Retinal pigment epithelial cell (primary cell): ENCODE results near the gene C2.

Experiments used
- DNase-seq: peaks from one replicate; pipeline ENCODE4 v3.0.0-alpha.2; 2010; ENCODE audit warnings: low read depth
- H3K4me3 ChIP-seq: 2 replicates; pipeline ENCODE4 v1.5.1; 2011; ENCODE audit warnings: mild to moderate bottlenecking, low read length, control low read depth, moderate library complexity
- TF ChIP-seq, protein P1 (sequence below): conservative IDR thresholded peaks from 2 replicates; pipeline ENCODE4 v1.5.1; 2011; ENCODE audit warnings: low read depth, low read length, control low read depth, inconsistent platforms

The C2 gene

DNA sequence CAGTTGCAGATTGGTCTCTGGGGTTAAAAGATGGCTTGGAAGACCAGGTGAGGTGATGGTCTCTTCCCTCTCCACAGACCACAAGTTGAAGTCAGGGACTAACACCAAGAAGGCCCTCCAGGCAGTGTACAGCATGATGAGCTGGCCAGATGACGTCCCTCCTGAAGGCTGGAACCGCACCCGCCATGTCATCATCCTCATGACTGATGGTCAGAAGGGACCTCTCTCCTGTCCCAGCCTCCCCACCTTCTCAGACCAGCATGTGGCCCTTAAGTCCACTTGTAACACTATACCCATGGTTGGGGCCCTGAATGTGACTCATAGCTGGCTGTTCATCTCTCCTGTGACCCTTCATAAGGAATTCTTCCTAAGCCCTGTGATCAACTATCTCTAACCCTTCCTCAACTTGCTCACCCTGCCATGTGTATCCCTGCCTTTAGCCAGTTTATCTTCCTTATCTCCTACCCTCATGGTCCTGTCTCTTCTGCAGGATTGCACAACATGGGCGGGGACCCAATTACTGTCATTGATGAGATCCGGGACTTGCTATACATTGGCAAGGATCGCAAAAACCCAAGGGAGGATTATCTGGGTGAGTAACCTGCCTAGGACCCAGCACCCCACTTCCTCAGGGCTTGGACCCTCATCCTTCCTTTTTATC, 21.4 kb downstream of the C2 start:
- TF ChIP-seq, protein P1, sequence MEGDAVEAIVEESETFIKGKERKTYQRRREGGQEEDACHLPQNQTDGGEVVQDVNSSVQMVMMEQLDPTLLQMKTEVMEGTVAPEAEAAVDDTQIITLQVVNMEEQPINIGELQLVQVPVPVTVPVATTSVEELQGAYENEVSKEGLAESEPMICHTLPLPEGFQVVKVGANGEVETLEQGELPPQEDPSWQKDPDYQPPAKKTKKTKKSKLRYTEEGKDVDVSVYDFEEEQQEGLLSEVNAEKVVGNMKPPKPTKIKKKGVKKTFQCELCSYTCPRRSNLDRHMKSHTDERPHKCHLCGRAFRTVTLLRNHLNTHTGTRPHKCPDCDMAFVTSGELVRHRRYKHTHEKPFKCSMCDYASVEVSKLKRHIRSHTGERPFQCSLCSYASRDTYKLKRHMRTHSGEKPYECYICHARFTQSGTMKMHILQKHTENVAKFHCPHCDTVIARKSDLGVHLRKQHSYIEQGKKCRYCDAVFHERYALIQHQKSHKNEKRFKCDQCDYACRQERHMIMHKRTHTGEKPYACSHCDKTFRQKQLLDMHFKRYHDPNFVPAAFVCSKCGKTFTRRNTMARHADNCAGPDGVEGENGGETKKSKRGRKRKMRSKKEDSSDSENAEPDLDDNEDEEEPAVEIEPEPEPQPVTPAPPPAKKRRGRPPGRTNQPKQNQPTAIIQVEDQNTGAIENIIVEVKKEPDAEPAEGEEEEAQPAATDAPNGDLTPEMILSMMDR = no peak
- no peak for DNase-seq
- no peak overlapping the region for H3K4me3 ChIP-seq

DNA sequence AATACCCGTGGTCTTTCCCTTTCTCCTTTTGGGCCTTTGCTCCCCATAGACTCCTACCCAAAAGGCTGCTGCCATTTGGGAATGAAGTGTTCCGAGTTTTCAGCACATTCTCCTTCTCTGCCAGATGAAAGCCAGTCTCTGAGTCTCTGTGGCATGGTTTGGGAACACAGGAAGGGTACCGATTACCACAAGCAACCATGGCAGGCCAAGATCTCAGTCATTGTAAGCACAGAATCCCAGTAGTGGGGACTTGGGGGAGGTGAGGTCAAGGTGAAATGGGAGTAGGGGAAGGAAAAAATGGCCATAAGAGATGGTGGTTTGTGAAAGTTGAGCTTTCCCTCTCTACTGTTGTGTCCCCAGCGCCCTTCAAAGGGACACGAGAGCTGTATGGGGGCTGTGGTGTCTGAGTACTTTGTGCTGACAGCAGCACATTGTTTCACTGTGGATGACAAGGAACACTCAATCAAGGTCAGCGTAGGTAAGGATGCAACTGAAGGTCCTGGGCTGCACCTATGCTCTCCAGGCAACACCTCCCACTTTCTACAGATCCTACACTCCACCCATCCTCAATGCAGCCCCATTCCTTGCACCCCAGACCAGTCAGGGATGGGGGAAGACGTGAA, 22.5 kb downstream of the C2 start:
- no peak for DNase-seq
- H3K4me3 ChIP-seq = no peak overlapping the region
- TF ChIP-seq, protein P1 = no peak

DNA sequence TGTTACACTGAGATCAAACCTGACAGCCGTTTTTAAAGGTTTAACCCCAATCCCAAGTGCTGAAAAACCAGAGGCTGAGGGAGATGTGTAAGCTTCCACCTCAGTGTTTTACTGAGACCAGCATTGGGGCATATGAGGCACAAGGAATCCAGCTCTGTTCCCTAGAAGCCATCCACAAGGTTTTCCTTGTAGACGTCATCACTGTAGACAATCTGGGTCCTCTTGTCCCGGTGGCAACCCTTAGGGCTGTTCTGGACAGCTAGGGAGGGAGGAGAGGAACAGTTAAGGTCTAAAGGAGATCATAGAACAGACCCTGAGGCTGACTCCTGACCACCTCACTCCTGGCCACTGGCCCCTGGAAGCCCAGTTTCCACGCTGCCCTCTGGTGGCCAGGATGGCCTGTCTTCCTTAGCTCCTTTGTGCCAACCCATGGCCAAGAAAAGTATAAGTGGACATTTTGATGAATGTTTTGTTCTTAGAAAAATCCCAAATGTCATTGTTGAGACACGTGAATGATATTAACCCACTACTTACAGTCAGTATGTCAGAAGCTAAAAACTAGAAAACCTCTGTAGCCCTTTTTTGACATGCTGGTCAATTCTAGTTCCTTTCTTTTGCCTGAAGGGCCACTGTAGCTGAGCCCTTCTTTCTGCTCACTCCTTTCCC, 24.8 kb downstream of the C2 start:
- TF ChIP-seq, protein P1 = peak; percentile 96
- no peak overlapping the region for H3K4me3 ChIP-seq
- DNase-seq = no peak

DNA sequence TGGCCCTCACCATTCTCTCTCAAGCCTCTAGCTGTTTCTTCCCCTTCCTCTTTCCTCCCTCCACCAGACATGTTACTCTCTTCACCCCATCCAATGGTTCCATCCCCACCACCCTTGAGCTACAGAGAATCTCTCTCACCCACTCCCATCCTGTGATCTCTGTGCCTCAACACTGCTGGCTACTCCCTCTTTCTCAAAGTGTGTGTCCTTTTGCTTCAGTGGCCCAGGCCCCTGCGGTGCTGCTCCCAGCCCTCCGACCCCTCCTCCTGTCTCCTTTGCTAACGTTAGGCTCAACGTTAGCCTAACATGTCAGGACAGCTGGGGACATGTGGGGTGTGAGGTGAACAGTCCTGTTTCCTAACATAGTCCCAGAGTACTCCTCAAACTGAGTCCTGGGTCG, 25.4 kb downstream of the C2 start:
- DNase-seq = no peak
- no peak overlapping the region for H3K4me3 ChIP-seq
- TF ChIP-seq, protein P1 = no peak

DNA sequence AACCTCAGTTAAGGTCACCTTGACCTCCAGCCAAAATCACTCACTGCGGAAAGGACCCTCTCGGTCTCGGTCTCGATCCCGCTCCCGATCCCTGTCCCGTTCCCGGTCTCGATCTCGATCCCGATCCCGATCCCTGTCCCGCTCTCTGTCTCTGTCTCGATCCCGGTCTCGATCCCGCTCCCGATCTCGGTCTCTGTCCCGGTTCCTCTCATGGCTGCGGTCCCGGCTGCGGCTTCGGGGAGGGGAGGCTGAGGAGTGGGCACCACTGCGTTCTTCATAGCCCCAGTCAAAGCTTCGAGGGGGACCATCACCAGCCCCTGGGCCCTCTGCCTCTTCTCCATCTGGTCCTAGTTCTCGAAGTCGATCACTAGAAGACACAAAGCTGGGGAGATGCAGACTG, 27.0 kb downstream of the C2 start:
- DNase-seq = no peak
- H3K4me3 ChIP-seq = no peak overlapping the region
- TF ChIP-seq, protein P1 = no peak

DNA sequence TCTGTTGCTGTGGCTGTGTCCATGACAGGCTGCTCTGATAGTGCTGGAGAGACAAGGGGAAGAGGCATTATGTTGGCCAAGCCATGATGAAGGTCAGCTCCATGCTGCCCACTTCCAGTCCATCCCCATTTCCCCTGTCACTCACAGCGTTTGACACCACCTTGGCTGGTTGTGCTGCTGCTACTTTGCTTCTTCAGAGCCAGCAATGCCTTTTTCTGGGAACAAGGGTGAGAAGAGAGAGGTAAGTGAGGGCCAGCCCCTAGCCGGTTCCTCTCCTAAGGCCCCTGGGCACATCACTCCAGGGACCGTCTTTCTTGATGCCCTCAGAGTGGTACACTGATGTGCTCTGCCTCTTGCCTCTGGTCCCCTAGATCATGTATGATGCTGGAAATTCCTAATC, 29.3 kb downstream of the C2 start:
- DNase-seq = no peak
- TF ChIP-seq, protein P1 = no peak
- H3K4me3 ChIP-seq = no peak overlapping the region

DNA sequence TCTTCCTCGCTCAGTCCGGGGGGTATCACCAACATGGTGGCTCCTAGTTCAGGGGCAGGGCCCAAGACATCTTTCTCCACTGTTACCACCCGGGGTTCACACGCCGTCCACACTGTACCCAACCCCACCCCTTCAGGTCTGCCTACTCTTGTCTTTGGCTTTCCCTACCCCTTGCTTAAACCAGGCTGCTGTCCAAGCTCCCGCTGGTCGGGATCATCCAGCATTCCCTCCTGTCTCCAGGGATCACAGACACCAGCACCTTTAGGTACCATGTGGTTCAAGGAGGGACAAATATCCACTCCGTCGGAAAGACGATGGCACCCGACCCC, 30.9 kb downstream of the C2 start:
- H3K4me3 ChIP-seq = peak overlapping the region; percentile 99
- TF ChIP-seq, protein P1 = no peak
- no peak for DNase-seq
